HepG2 (cell line): ENCODE measurements around the gene THADA. TPM values are rescaled to one million over a fixed set of nuclear protein-coding genes. Genes with fewer than 3 reads are reported as not detected.
A peak's percentile ranks its signal among the peaks of the same experiment; 100 is the strongest.

Experiments used
- AHR ChIP-seq: IDR thresholded peaks from 2 replicates; pipeline ENCODE4 v1.6.1; 2018; ENCODE audit warnings: missing genetic modification reagents, missing compliant biosample characterization
- ATF3 ChIP-seq: sonication (generic); formaldehyde crosslinking; IDR thresholded peaks from 2 replicates; pipeline ENCODE4 v1.4.0; 2020; ENCODE audit warnings: missing genetic modification reagents
- CREBL2 ChIP-seq: sonication (generic); formaldehyde crosslinking; IDR thresholded peaks from 2 replicates; pipeline ENCODE4 v1.8.1; 2023; ENCODE audit warnings: missing genetic modification reagents, mild to moderate bottlenecking, borderline replicate concordance
- CREM ChIP-seq, 2 experiments: sonication (generic) in 1 of 2; formaldehyde crosslinking in 1 of 2; IDR thresholded peaks; 2 replicates each; pipeline versions ENCODE4 v1.4.0 to v1.6.1; 2016 to 2020; ENCODE audit warnings: antibody characterized with exemption in 1 of 2, mild to moderate bottlenecking in 1 of 2, missing genetic modification reagents in 1 of 2
- EEA1 ChIP-seq: sonication (generic); formaldehyde crosslinking; IDR thresholded peaks from 2 replicates; pipeline ENCODE4 v1.5.1; 2020; ENCODE audit warnings: mild to moderate bottlenecking, missing genetic modification reagents, borderline replicate concordance
- ETV5 ChIP-seq: IDR thresholded peaks from 2 replicates; pipeline ENCODE4 v1.6.1; 2018; ENCODE audit warnings: missing biosample characterization, missing genetic modification reagents, inconsistent platforms, borderline replicate concordance
- FOXA3 ChIP-seq: IDR thresholded peaks from 2 replicates; pipeline ENCODE4 v1.6.1; 2016; ENCODE audit warnings: missing genetic modification reagents, missing compliant biosample characterization
- HIVEP1 ChIP-seq: sonication (generic); formaldehyde crosslinking; IDR thresholded peaks from 2 replicates; pipeline ENCODE4 v1.4.0; 2020; ENCODE audit warnings: mild to moderate bottlenecking, missing genetic modification reagents
- HMG20B ChIP-seq: conservative IDR thresholded peaks from 2 replicates; pipeline ENCODE4 v1.6.1; 2016; ENCODE audit warnings: missing genetic modification reagents, missing compliant biosample characterization
- KAT7 ChIP-seq: IDR thresholded peaks from 2 replicates; pipeline ENCODE4 v1.6.1; 2018; ENCODE audit warnings: borderline replicate concordance, missing compliant biosample characterization
- KAT8 ChIP-seq: IDR thresholded peaks from 2 replicates; pipeline ENCODE4 v1.6.1; 2016; ENCODE audit warnings: missing genetic modification reagents, missing compliant biosample characterization
- KLF16 ChIP-seq, 2 experiments: sonication (generic) in 1 of 2; formaldehyde crosslinking in 1 of 2; IDR thresholded peaks; 2 replicates each; pipeline versions ENCODE4 v1.6.1 to v1.8.0; 2016 to 2023; ENCODE audit warnings: missing genetic modification reagents in 2 of 2, missing compliant biosample characterization in 1 of 2
- MBD4 ChIP-seq: IDR thresholded peaks from 2 replicates; pipeline ENCODE4 v1.6.1; 2012; ENCODE audit warnings: low read length, inconsistent platforms, borderline replicate concordance
- NFKB2 ChIP-seq: sonication (generic); formaldehyde crosslinking; IDR thresholded peaks from 2 replicates; pipeline ENCODE4 v1.4.0; 2020; ENCODE audit warnings: missing genetic modification reagents, borderline replicate concordance
- PBX3 ChIP-seq: sonication (generic); formaldehyde crosslinking; IDR thresholded peaks from 2 replicates; pipeline ENCODE4 v1.8.1; 2023; ENCODE audit warnings: missing genetic modification reagents, inconsistent platforms, borderline replicate concordance
- PPARG ChIP-seq: conservative IDR thresholded peaks from 2 replicates; pipeline ENCODE4 v1.6.1; 2016; ENCODE audit warnings: missing biosample characterization, missing genetic modification reagents
- SALL2 ChIP-seq: sonication (generic); formaldehyde crosslinking; IDR thresholded peaks from 2 replicates; pipeline ENCODE4 v1.8.1; 2023; ENCODE audit warnings: mild to moderate bottlenecking, missing genetic modification reagents, inconsistent platforms
- SPEN ChIP-seq: sonication (generic); formaldehyde crosslinking; IDR thresholded peaks from 2 replicates; pipeline ENCODE4 v1.5.1; 2020; ENCODE audit warnings: low read depth, mild to moderate bottlenecking, missing genetic modification reagents
- TBP ChIP-seq: sonication (generic); formaldehyde crosslinking; IDR thresholded peaks from 2 replicates; pipeline ENCODE4 v1.5.0; 2020; ENCODE audit warnings: missing genetic modification reagents
- TERF1 ChIP-seq: sonication (generic); formaldehyde crosslinking; IDR thresholded peaks from 2 replicates; pipeline ENCODE4 v1.8.0; 2022; ENCODE audit warnings: mild to moderate bottlenecking, missing genetic modification reagents, moderate library complexity
- UBTF ChIP-seq: sonication (generic); formaldehyde crosslinking; IDR thresholded peaks from 2 replicates; pipeline ENCODE4 v1.4.0; 2020; ENCODE audit warnings: mild to moderate bottlenecking, missing genetic modification reagents
- ZBTB3 ChIP-seq: sonication (generic); formaldehyde crosslinking; IDR thresholded peaks from 2 replicates; pipeline ENCODE4 v1.4.0; 2020; ENCODE audit warnings: low read depth, mild to moderate bottlenecking, moderate library complexity, missing genetic modification reagents, borderline replicate concordance
- ZFP41 ChIP-seq: sonication (generic); formaldehyde crosslinking; IDR thresholded peaks from 2 replicates; pipeline ENCODE4 v1.4.0; 2020; ENCODE audit warnings: mild to moderate bottlenecking, missing genetic modification reagents, borderline replicate concordance
- ZSCAN9 ChIP-seq: IDR thresholded peaks from 2 replicates; pipeline ENCODE4 v1.6.1; 2016; ENCODE audit warnings: borderline replicate concordance
- polyA plus RNA-seq, 8 experiments: library from polyadenylated mRNA; depleted of rRNA in 3 of 8; stranded (reverse) in 7 of 8; unstranded in 1 of 8; fragments of >200 nt; fragmentation: Illumina TruSeq in 4 of 8; extraction: Trizol in 4 of 8; gene quantifications; 2 replicates each; pipeline versions ENCODE4 v1.2.1 to v1.2.3, GENCODE V29; 2011 to 2016; ENCODE audit warnings: low read depth in 4 of 8, missing spikeins in 1 of 8, mixed read lengths in 1 of 8; ENCODE audit not compliant: insufficient read depth in 1 of 8
- total RNA-seq, 5 experiments: library from RNA; depleted of rRNA; stranded (reverse); fragments of >200 nt; fragmentation: Illumina TruSeq; extraction: Trizol; gene quantifications; 2 replicates each; pipeline ENCODE4 v1.2.3, GENCODE V29; 2016; ENCODE audit warnings: low read depth in 1 of 5

The THADA gene
- total and polyA plus RNA-seq, 2 of the 13 experiments (the other 11 are each of a cell fraction or from before 2014, with no cell fraction given): 12.7 to 21.7 TPM

GRCh38 chr2:43424262-43425207, 171.3 kb downstream of the THADA start (continued):
- TF ChIP-seq ZSCAN9 (CRISPR knock-in tag) (no peak), HIVEP1 (CRISPR knock-in tag) (no peak), ZBTB3 (CRISPR knock-in tag) (no peak), SALL2 (CRISPR knock-in tag) (no peak), KAT7 (peak; percentile 41; the same call in 1 of the 2 replicates), UBTF (CRISPR knock-in tag) (no peak), FOXA3 (CRISPR knock-in tag) (peak; percentile 89), TBP (CRISPR knock-in tag) (no peak), EEA1 (CRISPR knock-in tag) (no peak), AHR (CRISPR knock-in tag) (no peak), ATF3 (CRISPR knock-in tag) (no peak), TERF1 (CRISPR knock-in tag) (no peak), PPARG (CRISPR knock-in tag) (peak; percentile 98), PBX3 (CRISPR knock-in tag) (no peak), HMG20B (CRISPR knock-in tag) (peak; percentile 68; the same call in 1 of the 2 replicates), MBD4 (peak; percentile 56; the same call in 1 of the 2 replicates), KLF16 (CRISPR knock-in tag; IDR thresholded peaks at IDR 0.05) (peak in 1 of 2 experiments; percentile 81; a peak in 1 of 4 replicates), ETV5 (CRISPR knock-in tag) (peak; percentile 79; the same call in 1 of the 2 replicates), CREBL2 (no peak), SPEN (CRISPR knock-in tag) (no peak; the same call in 1 of the 2 replicates), CREM (IDR thresholded peaks at IDR 0.05) (peak; percentile 88), CREM (CRISPR knock-in tag; IDR thresholded peaks at IDR 0.05) (no peak), NFKB2 (CRISPR knock-in tag) (no peak), ZFP41 (CRISPR knock-in tag) (no peak), KAT8 (CRISPR knock-in tag) (peak; percentile 83)
